ENCODE measurements around the gene DENND11. TPM values are rescaled to one million over a fixed set of nuclear protein-coding genes. Genes with fewer than 3 reads are reported as not detected.

The DENND11 gene
- total and polyA plus RNA-seq, 2 donors (not counting 1 experiment from before 2014, with no cell fraction given) = 26.4 to 79.5 TPM

DNA sequence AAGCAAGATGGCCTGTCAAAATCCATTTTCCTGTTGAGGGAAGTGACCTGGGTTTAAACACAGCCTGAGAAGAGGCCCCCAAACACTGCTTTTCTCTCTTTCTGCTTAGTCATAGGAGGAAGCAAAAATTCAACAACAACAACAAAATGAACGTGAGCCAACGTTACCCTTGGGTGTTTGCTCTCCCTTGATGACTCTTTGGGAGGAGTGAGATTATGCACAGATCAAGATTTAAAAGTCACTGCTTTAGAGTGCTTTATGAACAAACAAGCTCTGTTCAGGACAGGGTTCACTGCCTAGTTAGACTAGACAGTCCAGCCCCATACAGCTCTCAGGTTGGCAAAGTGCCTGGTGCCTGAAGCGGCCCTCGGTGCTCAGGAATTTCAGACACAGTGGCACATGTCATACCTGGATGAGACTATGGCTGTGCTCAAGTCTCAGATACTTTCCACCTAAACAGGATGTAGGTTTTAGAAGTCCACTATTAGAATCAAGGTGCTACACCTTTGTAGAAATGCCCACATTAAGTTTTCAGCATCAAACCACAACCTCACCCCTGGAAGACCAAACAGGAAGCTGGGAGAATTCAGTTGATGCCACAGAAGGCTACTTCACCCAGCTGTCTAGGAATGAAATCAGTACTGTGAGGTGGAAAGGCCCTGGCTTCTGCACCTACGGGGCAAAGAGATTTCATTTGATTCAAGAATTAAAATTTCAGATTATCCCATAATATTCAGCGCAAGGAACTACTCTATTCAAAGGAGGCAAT is 38.7 kb downstream of the DENND11 start:
- no peaks in the 10 kb centered on the region for H4K20me1 ChIP-seq (ENCODE audit: control insufficient read depth, insufficient read depth, low read length, poor library complexity, severe bottlenecking)
- H3K4me1 ChIP-seq (ENCODE audit: control insufficient read depth in 2 of 2, insufficient read depth in 2 of 2, low read length in 2 of 2) = no peaks in the 10 kb centered on the region
- H3K27ac ChIP-seq (ENCODE audit: low read length in 2 of 2) = peak overlapping the region in 1 of 2 donors; percentile 21
- intact Hi-C loops (cut with micrococcal nuclease) = no loop called here
- H3K4me1 Mint-ChIP-seq = peaks cover 11% of the 10 kb centered on the region
- H3K79me2 ChIP-seq (ENCODE audit: control insufficient read depth, insufficient read depth, low read length) = no peaks in the 10 kb centered on the region
- no peaks in the 10 kb centered on the region for H3K9me3 Mint-ChIP-seq (ENCODE audit: insufficient read depth)
- 58% methylated on average over 2 of the region's 6 CpGs for WGBS (ENCODE audit: insufficient coverage)
- DNase-seq = no peak
- no peaks in the 10 kb centered on the region for H3K27me3 ChIP-seq (replicated peaks in 1 of 4; ENCODE audit: control extremely low read depth in 1 of 4, control insufficient read depth in 3 of 4, insufficient read depth in 4 of 4, low read length in 3 of 4)
- TF ChIP-seq, protein P1, sequence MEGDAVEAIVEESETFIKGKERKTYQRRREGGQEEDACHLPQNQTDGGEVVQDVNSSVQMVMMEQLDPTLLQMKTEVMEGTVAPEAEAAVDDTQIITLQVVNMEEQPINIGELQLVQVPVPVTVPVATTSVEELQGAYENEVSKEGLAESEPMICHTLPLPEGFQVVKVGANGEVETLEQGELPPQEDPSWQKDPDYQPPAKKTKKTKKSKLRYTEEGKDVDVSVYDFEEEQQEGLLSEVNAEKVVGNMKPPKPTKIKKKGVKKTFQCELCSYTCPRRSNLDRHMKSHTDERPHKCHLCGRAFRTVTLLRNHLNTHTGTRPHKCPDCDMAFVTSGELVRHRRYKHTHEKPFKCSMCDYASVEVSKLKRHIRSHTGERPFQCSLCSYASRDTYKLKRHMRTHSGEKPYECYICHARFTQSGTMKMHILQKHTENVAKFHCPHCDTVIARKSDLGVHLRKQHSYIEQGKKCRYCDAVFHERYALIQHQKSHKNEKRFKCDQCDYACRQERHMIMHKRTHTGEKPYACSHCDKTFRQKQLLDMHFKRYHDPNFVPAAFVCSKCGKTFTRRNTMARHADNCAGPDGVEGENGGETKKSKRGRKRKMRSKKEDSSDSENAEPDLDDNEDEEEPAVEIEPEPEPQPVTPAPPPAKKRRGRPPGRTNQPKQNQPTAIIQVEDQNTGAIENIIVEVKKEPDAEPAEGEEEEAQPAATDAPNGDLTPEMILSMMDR (IDR thresholded peaks at IDR 0.05) = no peak
- no peak for TF ChIP-seq EZH2 (IDR thresholded peaks at IDR 0.05; ENCODE audit: borderline replicate concordance, insufficient read depth, low read depth, low read length, poor library complexity, severe bottlenecking)
- H3K27ac Mint-ChIP-seq = peak overlapping the region; percentile 53
- H3K27me3 Mint-ChIP-seq = no peaks in the 10 kb centered on the region
- no peak overlapping the region for H3K9ac ChIP-seq (ENCODE audit: low read length)
- no peak overlapping the region for H3K4me2 ChIP-seq (replicated peaks; ENCODE audit: low read depth, low read length, poor library complexity, severe bottlenecking)
- H2AFZ ChIP-seq (ENCODE audit: insufficient read depth, low read depth, low read length, poor library complexity, severe bottlenecking) = no peak overlapping the region
- H3K4me3 Mint-ChIP-seq = no peak overlapping the region
- ChIA-PET POLR2A (no interaction called here), CTCF (interaction anchor here (1.2 to 1.4 kb wide), 2 partner anchors 9 to 58 kb away, joined by 3 to 5 read pairs; no protein-coding TSS in a partner anchor)
- peaks cover 3 to 57% of the 10 kb centered on the region in 2 experiments for H3K36me3 ChIP-seq (replicated peaks in 1 of 2; ENCODE audit: control extremely low read depth in 1 of 2, control insufficient read depth in 1 of 2, extremely low read depth in 1 of 2, insufficient read depth in 2 of 2, low read length in 1 of 2)
- no peak for ATAC-seq (ENCODE audit: low read depth)
- H3K9me3 ChIP-seq (ENCODE audit: control extremely low read depth in 1 of 3, control insufficient read depth in 2 of 3, insufficient read depth in 1 of 3, low read length in 2 of 3) = no peaks in the 10 kb centered on the region
- no peak overlapping the region for H3K4me3 ChIP-seq (ENCODE audit: control extremely low read depth in 1 of 5, extremely low read depth in 1 of 5, insufficient read depth in 1 of 5, low read depth in 2 of 5, low read length in 4 of 5)

DNA sequence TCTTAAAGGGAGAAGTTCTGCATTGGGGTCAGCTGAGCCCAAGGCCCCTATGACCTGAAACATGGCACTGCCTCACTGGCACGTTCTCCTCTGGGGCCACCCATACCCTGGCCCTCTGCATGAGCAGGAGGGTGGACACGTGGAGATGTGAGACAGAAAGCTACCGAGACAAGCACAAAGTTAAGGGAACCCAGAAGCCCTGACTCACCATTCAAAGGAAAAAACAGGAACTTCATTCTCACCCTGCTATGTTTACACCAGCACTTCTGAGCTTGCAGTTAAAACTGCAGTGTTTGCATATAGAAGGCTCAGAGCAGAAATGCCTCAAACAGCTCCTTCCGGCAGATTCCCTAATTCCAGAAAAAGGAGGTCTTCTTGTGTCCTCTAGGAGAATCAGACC is 41.7 kb downstream of the DENND11 start:
- H3K4me3 Mint-ChIP-seq = no peak overlapping the region
- CTCF ChIA-PET = interaction anchor here (1.0 to 3.1 kb wide), 3 partner anchors 10 to 645 kb away, joined by 3 to 16 read pairs (median 3); partner anchors contain the start of genes MRPS33 and SSBP1
- DNase-seq (no peak), ATAC-seq (ENCODE audit: low read depth) (peak; percentile 39)
- no peaks in the 10 kb centered on the region for H4K20me1 ChIP-seq (ENCODE audit: control insufficient read depth, insufficient read depth, low read length, poor library complexity, severe bottlenecking)
- no peaks in the 10 kb centered on the region for H3K9me3 ChIP-seq (ENCODE audit: control extremely low read depth in 1 of 3, control insufficient read depth in 2 of 3, insufficient read depth in 1 of 3, low read length in 2 of 3)
- no peaks in the 10 kb centered on the region for H3K27me3 Mint-ChIP-seq
- H3K4me1 ChIP-seq (ENCODE audit: control insufficient read depth in 2 of 2, insufficient read depth in 2 of 2, low read length in 2 of 2) = no peaks in the 10 kb centered on the region
- H3K9me3 Mint-ChIP-seq (ENCODE audit: insufficient read depth) = no peaks in the 10 kb centered on the region
- peaks cover 11% of the 10 kb centered on the region for H3K4me1 Mint-ChIP-seq
- H3K27me3 ChIP-seq (replicated peaks in 1 of 4; ENCODE audit: control extremely low read depth in 1 of 4, control insufficient read depth in 3 of 4, insufficient read depth in 4 of 4, low read length in 3 of 4) = no peaks in the 10 kb centered on the region
- H3K27ac ChIP-seq (ENCODE audit: low read length in 2 of 2) = peak overlapping the region in 1 of 2 donors; percentile 20
- peak overlapping the region; percentile 47 for H3K27ac Mint-ChIP-seq
- no peaks in the 10 kb centered on the region for H3K79me2 ChIP-seq (ENCODE audit: control insufficient read depth, insufficient read depth, low read length)
- WGBS (ENCODE audit: insufficient coverage) = 19% methylated on average over 3 of the region's 4 CpGs
- POLR2A ChIA-PET = no interaction called here
- peaks cover 2 to 53% of the 10 kb centered on the region in 2 experiments for H3K36me3 ChIP-seq (replicated peaks in 1 of 2; ENCODE audit: control extremely low read depth in 1 of 2, control insufficient read depth in 1 of 2, extremely low read depth in 1 of 2, insufficient read depth in 2 of 2, low read length in 1 of 2)
- intact Hi-C loops (cut with micrococcal nuclease) = no loop called here
- no peak overlapping the region for H3K4me3 ChIP-seq (ENCODE audit: control extremely low read depth in 1 of 5, extremely low read depth in 1 of 5, insufficient read depth in 1 of 5, low read depth in 2 of 5, low read length in 4 of 5)
- no peak overlapping the region for H3K4me2 ChIP-seq (replicated peaks; ENCODE audit: low read depth, low read length, poor library complexity, severe bottlenecking)
- no peak overlapping the region for H3K9ac ChIP-seq (ENCODE audit: low read length)
- H2AFZ ChIP-seq (ENCODE audit: insufficient read depth, low read depth, low read length, poor library complexity, severe bottlenecking) = no peak overlapping the region
- no peak for TF ChIP-seq EZH2 (IDR thresholded peaks at IDR 0.05; ENCODE audit: borderline replicate concordance, insufficient read depth, low read depth, low read length, poor library complexity, severe bottlenecking)
- TF ChIP-seq, protein P1 (IDR thresholded peaks at IDR 0.05) = no peak
